ENCODE data around the gene CLIC3.
"Not testable (repeated sequence)": the region's sequence is repeated elsewhere in the genome, so short reads cannot be mapped to it uniquely, and the experiment has no call there.

The CLIC3 gene, protein sequence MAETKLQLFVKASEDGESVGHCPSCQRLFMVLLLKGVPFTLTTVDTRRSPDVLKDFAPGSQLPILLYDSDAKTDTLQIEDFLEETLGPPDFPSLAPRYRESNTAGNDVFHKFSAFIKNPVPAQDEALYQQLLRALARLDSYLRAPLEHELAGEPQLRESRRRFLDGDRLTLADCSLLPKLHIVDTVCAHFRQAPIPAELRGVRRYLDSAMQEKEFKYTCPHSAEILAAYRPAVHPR

DNA sequence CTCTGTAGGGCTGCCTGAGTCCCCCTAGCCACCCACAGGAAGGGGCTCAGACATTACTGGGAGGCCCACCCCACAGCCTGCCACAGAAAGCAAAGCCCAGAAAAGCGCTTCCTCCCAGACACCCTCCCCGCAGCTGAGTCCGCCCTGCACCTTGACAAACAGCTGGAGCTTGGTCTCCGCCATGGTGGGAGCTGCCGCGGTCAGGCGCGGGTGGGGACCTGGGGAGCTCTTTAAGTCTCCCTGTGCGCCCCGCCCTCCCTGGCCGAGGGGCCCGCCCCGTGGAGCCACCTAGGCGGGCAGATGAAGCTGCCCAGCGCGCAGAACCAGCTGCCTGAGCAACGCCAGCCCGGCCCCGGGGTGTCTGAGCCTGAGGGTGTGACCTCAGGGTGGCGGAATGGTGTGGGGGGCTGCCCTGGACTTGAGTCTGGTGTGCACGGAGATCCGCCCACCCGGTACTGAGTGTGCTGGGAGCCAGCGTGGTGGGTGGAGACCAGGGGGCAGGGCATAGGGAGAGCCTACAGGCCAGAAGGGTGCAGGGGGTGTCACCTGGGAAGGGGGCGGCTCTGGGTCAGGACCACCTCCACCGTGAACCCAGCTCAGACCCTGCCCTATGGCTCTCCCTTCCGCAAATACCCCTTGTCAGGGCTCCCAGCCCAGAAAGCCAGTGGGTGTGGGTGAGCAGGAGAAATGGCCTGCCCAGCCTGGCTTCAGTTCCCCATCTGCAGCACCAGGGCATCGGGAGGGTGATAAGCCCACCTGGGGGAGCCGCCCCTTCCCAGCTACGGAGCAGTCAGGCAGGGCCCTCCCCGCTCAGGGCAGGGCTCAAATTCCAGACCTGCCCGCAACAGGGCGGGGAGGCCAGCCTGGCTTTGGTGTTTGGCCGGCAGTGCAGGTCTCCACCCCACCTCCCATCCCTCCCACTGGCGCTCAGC is at the start of gene CLIC3:
Gene CLIC3, minus strand, starts transcription at position 208 of the 932 bp plus-strand sequence. Its CDS starts 25 bp downstream, at position 183.
- DNase-seq (ENCODE audit: low spot score) = peak; percentile 73

DNA sequence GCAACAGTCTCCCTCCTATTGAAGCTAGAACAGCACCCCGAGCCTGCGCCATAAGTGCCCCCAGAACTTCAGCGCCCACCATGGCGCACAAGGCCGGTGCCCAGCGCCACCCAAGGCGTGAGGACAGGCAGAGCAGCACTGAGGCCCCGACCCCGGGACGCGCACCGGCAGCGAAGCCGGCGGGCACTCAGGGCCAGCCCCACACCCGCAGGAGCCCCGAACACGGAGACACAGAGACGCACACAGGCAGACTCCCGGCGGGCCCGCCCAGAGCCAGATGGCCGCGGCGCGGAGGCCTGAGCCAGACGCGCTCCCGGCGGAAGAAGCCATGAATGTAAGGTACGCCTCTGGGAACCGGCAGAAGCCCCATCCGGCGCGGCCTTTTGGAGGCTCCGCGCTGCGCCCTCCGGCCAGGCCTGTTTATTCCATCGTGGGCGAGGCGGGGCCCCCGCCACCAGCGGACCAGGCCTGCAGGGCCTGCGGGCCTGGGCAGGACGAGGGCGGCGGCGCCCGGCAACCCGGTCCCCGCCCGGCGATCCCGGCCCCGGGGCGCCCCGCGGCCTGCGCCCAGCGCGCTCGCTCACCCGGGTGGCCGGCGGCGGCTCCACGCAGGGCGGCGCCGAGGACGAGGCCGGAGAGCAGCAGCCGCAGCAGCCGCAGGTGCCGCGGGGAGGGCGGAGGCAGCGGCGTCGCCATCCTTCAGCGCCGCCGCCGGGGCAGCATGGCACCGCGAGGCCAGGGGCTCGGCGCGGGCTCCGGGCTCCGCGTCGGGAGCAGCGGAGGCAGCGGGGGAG is 49.1 kb upstream of the CLIC3 start:
- DNase-seq (ENCODE audit: low spot score) = peak; percentile 45

- no peak for DNase-seq (ENCODE audit: low spot score)
These were observed 48.3 kb upstream of the CLIC3 start for GRCh38 chr9:137044502-137045177.

- no peak for DNase-seq (ENCODE audit: low spot score)
These were observed 47.7 kb upstream of the CLIC3 start for GRCh38 chr9:137044037-137044436.

GRCh38 chr9:137042751-137043727 is 46.7 kb upstream of the CLIC3 start:
- no peak for DNase-seq (ENCODE audit: low spot score)

- DNase-seq (ENCODE audit: low spot score) = no peak
These were observed 44.8 kb upstream of the CLIC3 start for GRCh38 chr9:137041124-137041523.

DNA sequence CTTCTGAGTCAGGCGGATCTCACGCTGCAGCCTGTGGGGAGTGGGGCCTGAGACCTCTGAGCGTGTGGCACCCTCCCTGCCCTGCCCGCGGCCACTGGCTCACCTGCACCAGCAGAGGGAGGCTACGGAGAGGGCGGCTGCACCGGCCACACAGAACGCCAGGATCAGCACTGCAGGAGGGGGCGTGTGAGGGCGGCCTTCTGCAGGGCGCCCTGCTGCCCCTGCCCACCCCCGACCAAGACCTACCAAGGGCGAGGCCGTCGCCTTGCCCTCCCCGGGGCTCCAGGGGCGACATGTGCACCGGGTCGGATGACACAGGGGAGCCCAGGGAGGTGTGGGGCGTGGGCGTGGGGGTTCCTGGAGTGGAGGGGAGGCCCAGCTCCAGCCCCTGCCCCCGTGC is 44.2 kb upstream of the CLIC3 start:
- DNase-seq (ENCODE audit: low spot score) = no peak

GRCh38 chr9:137039611-137040366 is 43.4 kb upstream of the CLIC3 start:
- no peak for DNase-seq (ENCODE audit: low spot score)

- DNase-seq (ENCODE audit: low spot score) = no peak
These were observed 42.5 kb upstream of the CLIC3 start for GRCh38 chr9:137038916-137039315.

DNA sequence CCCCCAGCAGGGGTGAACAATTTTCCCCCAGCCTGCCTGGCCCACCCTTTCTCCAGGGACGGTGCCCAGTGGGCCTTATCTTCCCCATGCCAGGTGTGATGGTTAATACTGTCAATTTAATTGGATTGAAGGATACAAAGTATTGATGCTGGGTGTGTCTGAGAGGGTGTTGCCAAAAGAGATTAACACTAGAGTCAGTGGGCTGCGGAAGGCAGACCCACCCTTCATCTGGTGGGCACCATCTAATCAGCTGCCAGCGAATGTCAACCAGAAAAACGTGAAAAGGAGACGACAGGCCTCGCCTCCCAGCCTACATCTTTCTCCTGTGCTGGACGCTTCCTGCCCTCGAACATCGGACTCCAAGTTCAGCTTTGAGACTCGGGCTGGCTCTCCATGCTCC is 41.1 kb upstream of the CLIC3 start:
- no peak for DNase-seq (ENCODE audit: low spot score)

DNA sequence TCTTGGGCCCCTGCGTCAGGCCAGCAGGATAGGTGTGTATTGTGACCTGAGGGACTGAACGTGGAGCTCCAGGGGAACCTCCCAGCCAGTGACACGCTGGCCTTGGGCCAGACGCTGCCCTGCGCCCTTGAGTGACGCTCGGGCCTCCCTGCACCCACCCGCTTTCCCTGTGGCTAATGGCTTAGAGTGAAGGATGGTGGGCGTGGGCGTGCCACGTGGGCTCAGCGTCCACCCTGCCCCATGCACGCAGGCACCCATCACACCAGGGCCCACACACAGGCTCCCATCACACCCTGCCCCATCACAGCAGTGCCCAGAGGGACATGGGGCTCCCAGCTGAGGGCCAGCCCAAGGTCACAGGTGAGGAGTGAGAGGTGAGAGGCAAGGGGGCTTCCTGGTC is 40.7 kb upstream of the CLIC3 start:
- DNase-seq (ENCODE audit: low spot score) = no peak

DNA sequence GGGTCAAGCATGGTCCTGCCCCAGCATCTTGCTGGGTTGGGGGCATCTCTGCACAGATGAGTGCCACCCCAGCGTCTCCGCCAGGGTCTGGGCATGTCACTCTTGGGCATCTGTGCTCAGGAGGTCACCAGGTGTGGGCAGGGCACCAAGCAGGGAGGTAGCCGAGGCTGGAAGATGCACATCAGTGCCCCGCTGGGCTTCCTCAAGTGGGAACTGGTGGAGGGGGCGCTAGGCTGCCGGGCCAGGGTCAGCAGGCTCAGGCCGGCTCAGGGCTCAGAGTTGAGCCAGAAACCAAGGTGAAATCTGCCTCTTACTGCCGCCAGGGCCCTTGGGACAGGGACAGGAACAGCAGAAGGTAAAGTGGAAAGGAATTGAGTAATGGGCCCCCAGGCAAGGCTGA is 39.6 kb upstream of the CLIC3 start:
- DNase-seq (ENCODE audit: low spot score) = no peak

DNA sequence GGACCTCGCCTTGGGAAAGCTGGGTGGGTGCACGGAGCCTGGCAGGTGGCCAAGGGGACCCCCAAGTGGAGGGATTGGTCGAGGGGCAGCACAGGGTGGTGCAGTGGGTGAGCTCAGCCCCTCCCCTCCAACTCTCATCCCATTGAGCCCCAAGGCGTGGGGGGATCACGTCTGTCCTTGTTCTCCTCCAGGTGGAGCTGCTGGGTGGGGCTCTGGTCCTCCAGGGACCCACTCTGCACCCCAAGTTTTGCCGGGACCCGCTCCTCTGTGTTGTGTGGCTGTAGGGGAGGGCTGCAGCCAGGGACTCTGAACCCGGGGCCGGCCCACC is 39.1 kb upstream of the CLIC3 start:
- DNase-seq (ENCODE audit: low spot score) = no peak

GRCh38 chr9:137034709-137035506 is 38.5 kb upstream of the CLIC3 start:
- DNase-seq (ENCODE audit: low spot score) = peak; percentile 98

DNA sequence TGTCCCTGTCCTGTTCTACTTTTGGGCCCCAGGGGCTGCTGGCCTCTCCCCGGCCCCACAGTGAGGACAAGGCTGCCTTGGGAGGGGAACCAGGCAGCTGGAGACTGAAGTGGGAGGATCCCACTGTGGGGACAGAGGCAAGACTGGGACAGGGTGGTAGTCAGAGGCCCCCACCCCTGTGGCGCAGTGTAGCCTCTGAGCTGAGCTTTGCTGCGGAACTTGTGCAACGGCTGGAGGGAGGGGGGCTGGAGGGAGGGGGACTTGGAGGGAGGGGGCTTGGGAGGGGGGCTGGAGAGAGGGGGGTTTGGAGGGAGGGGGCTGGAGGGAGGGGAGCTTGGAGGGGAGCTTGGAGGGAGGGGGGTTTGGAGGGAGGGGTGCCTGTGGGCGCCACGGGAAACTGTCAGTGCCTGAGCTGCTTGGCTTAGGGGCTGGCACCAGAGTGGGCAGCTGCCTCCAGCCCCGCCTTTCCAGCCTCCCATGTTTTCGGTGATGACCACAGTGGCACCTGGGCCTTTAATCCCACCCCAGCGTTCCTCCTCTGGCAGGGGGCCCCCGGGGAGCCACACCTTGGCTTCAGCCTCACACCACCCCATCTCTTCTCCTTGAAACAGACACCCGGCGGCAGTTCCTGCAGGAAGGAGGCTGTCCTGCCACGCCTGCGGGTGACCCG is 37.8 kb upstream of the CLIC3 start:
- DNase-seq (ENCODE audit: low spot score) = peak; percentile 48

GRCh38 chr9:137033481-137033880 is 37.1 kb upstream of the CLIC3 start:
- DNase-seq (ENCODE audit: low spot score) = not testable (repeated sequence)

DNA sequence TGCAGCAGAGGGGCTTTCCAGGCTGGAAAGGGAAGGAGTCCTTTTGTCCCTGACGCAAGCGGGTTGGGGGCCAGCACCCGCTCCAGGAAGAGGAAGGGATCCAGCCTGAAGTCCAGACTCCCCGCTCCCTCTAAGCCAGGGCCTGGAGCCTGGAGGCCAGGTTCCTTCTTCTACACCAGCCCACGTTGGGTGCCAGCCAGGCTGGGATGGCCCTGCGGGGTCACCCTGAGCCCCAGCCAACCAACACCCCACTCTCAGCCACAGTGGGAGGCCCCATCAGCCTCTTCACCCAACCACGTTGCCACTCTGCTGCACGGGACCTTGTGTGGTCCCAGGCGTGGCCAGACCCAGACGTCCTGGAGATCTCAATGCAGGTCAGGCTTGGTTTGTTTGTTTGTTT is 36.5 kb upstream of the CLIC3 start:
- DNase-seq (ENCODE audit: low spot score) = no peak

GRCh38 chr9:137031904-137032640 is 35.7 kb upstream of the CLIC3 start, which contains the start of gene FUT7:
TSS of gene FUT7 (minus strand) at chr9:137032088. CDS start at chr9:137031991, 97 bp downstream.
- no peak for DNase-seq (ENCODE audit: low spot score)

All from HuH-7 (cell line).